ENCODE measurements around the gene ASB16. TPM values are rescaled to one million over a fixed set of nuclear protein-coding genes. Genes with fewer than 3 reads are reported as not detected.
A peak's percentile ranks its signal among the peaks of the same experiment; 100 is the strongest.

The ASB16 gene
- total and polyA plus RNA-seq, 3 donors from 2014 or later = 0.86 to 5.7 (median 2.5) TPM

- H3K4me1 ChIP-seq = peaks cover 31% of the 10 kb centered on the region
Observed at GRCh38 chr17:44219616-44220212, 49.2 kb downstream of the ASB16 start, which contains the start of gene UBTF. Gene UBTF, minus strand, starts transcription at chr17:44219675. Its CDS starts 1,446 bp downstream, at chr17:44218229.

GRCh38 chr17:44220213-44221083, 49.9 kb downstream of the ASB16 start:
- DNase-seq = peak; percentile 45
- intact Hi-C loops (cut with DNase I; ENCODE audit: low total_unique reads) = loop anchor here (5.0 kb wide), 1 partner anchor 102 kb away; the partner anchor contains the start of gene SLC25A39
- peaks cover 31% of the 10 kb centered on the region for H3K4me1 ChIP-seq
- peak overlapping the region; percentile 96 to 99 for H3K27ac ChIP-seq
- WGBS, 2 donors = 0 to 1% methylated on average over 50 to 105 of the region's 108 CpGs
- peak overlapping the region; percentile 78 to 93 for H3K4me3 ChIP-seq
- no peaks in the 10 kb centered on the region for H3K9me3 ChIP-seq
- H3K27me3 ChIP-seq = no peaks in the 10 kb centered on the region
- no peaks in the 10 kb centered on the region for H3K36me3 ChIP-seq (ENCODE audit: low read depth, missing control alignments)
- TF ChIP-seq, protein P1, sequence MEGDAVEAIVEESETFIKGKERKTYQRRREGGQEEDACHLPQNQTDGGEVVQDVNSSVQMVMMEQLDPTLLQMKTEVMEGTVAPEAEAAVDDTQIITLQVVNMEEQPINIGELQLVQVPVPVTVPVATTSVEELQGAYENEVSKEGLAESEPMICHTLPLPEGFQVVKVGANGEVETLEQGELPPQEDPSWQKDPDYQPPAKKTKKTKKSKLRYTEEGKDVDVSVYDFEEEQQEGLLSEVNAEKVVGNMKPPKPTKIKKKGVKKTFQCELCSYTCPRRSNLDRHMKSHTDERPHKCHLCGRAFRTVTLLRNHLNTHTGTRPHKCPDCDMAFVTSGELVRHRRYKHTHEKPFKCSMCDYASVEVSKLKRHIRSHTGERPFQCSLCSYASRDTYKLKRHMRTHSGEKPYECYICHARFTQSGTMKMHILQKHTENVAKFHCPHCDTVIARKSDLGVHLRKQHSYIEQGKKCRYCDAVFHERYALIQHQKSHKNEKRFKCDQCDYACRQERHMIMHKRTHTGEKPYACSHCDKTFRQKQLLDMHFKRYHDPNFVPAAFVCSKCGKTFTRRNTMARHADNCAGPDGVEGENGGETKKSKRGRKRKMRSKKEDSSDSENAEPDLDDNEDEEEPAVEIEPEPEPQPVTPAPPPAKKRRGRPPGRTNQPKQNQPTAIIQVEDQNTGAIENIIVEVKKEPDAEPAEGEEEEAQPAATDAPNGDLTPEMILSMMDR (IDR thresholded peaks at IDR 0.05) = no peak
- no peak for TF ChIP-seq POLR2A (IDR thresholded peaks at IDR 0.05)

More at GRCh38 chr17:44219616-44220212, 49.2 kb downstream of the ASB16 start, which contains the start of gene UBTF:
- intact Hi-C loops (cut with DNase I; ENCODE audit: low total_unique reads) = loop anchor here (5.0 kb wide), 1 partner anchor 103 kb away; the partner anchor contains the start of gene SLC25A39
- peak within 1 kb of the TSS; percentile 96 to 99 for H3K27ac ChIP-seq
- H3K27me3 ChIP-seq = no peaks in the 10 kb centered on the region
- peak; percentile 60 for DNase-seq
- H3K9me3 ChIP-seq = no peaks in the 10 kb centered on the region
- TF ChIP-seq, protein P1 (IDR thresholded peaks at IDR 0.05) = no peak
- no peak for TF ChIP-seq POLR2A (IDR thresholded peaks at IDR 0.05)
- peak within 1 kb of the TSS; percentile 78 to 93 for H3K4me3 ChIP-seq
- WGBS, 2 donors = 1 to 4% methylated on average over 5 to 22 of the region's 76 CpGs
- H3K36me3 ChIP-seq (ENCODE audit: low read depth, missing control alignments) = no peaks in the 10 kb centered on the region

- Histone ChIP-seq H3K4me3 (peak overlapping the region; percentile 78 to 93), H3K27me3 (no peaks in the 10 kb centered on the region), H3K27ac (peak overlapping the region; percentile 91 to 99), H3K4me1 (peaks cover 31% of the 10 kb centered on the region), H3K9me3 (no peaks in the 10 kb centered on the region), H3K36me3 (ENCODE audit: low read depth, missing control alignments) (no peaks in the 10 kb centered on the region)
- WGBS, 2 donors = 0 to 1% methylated on average over 38 to 53 of the region's 54 CpGs
- TF ChIP-seq, protein P1 (IDR thresholded peaks at IDR 0.05) = no peak
- TF ChIP-seq POLR2A (IDR thresholded peaks at IDR 0.05) = no peak
- intact Hi-C loops (cut with DNase I; ENCODE audit: low total_unique reads) = loop anchor here (5.0 kb wide), 1 partner anchor 101 kb away; the partner anchor contains the start of gene SLC25A39
- DNase-seq = peak; percentile 79
Observed at GRCh38 chr17:44221084-44221861, 50.8 kb downstream of the ASB16 start.

GRCh38 chr17:44221862-44222111, 51.3 kb downstream of the ASB16 start:
- no peaks in the 10 kb centered on the region for H3K9me3 ChIP-seq
- intact Hi-C loops (cut with DNase I; ENCODE audit: low total_unique reads) = loop anchor here (5.0 kb wide), 1 partner anchor 101 kb away; the partner anchor contains the start of gene SLC25A39
- no peak for DNase-seq
- no peaks in the 10 kb centered on the region for H3K27me3 ChIP-seq
- TF ChIP-seq POLR2A (IDR thresholded peaks at IDR 0.05) = no peak
- TF ChIP-seq, protein P1 (IDR thresholded peaks at IDR 0.05) = no peak
- WGBS, 2 donors = 1% methylated on average over 16 to 17 of the region's 17 CpGs
- peak overlapping the region; percentile 91 to 99 for H3K27ac ChIP-seq
- no peaks in the 10 kb centered on the region for H3K36me3 ChIP-seq (ENCODE audit: low read depth, missing control alignments)
- H3K4me1 ChIP-seq = peaks cover 31% of the 10 kb centered on the region
- peak overlapping the region; percentile 78 to 93 for H3K4me3 ChIP-seq
